Smooth muscle cell of the brain vasculature (primary cell): Measurements from ENCODE around the gene CARMIL1.

Experiments used
- DNase-seq: peaks from one replicate; pipeline ENCODE4 v3.0.0-alpha.2; 2012; ENCODE audit warnings: low read depth, low spot score

The CARMIL1 gene

DNA sequence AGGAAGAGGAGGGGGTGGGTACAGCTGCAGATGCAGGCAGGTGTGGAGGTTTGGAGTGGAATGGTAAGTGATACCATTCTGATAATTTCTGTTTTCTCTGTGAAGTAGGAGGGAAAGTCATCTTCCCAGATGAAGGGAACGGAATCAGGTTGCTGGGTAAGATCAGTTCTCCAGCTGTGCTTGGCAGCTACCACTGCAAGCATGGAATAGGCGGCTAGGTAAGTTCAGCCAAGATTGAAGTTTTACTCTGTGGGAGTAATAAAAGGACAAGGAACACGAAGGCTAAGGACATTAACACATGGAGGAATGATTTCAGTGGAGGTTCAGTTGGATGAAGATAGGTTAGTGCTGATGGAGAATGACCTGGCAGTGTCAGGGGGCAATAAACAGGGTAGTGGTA, 128.3 kb downstream of the CARMIL1 start:
- no peak for DNase-seq

DNA sequence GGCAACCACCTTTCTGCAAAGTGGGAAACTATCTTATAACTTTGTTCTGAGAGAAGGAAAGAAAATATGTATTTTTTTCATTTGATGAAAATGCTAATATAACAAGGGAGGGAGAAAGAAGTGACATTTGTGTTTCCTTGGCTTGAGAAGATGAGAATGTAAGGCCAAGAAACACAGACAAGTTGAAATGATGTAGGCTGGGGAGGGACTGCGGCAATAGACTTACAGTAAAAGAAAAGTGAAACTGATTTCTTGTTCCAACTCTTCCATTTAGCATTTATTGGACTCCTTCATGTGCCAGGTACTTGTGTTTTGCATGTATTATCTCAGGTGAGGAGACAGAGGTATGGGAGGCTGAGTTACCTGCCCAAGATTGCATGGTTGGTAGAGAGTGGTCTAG, 130.9 kb downstream of the CARMIL1 start:
- DNase-seq = no peak

DNA sequence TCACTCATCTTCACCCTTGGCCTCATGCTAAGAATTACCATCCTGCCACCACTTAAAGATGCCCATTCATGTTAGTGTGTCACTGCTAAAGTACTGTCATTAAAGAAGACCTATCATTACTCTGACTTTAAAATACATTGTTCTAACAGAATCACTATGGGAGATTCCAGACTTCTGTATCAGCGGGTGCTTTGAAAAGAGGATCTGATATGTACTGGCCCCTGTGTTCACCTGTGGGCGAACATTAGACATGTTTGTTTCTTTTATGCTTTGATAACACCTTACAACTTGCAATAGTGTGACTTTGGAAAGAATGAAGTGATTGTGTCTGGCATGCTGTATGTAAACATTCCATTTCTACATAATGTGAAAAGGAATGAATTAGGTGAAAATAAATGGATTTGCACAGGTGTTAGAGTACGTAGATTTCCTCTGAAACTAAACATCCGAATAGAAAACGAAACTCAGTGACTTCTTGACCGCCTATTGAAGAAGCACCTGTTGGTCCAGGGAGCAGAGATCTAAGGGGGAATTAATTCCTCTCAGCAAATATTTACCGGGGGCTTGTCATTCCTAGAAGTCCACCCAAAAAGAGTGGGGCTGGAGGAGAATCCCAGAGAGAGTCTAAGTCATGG, 132.3 kb downstream of the CARMIL1 start:
- no peak for DNase-seq

DNA sequence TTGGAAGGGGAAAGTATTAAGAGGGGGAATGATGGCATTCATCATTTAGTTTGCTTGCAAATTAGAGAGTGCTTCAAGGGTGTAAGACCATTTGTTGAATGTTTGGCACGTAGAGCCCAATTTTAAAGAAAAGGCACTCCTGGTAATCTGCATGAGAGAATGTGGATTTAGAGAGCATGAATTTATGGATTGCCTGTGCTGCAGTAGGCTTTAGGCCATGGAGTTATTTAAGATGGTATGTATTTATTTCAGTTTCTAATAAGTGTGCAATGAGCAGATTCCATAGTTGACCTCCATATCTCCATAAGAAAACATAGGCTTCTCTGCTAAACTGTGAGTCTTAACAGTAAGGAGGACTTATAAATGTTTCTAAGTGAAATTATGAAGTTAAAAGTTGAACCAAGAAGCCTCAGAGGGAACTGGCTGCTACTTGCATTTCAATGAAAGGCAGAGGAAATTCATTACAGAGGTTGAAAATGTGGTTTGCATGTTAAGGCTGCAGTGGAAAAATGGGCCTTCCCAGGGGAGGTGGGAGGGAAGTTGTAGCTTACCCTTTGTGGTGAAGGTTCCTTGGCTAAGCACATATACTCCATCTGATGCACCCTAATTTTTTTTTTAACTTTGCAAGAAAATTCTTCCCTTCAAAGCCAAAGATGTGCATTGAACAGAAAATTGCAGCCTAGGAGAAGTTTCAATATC, 134.2 kb downstream of the CARMIL1 start:
- no peak for DNase-seq

DNA sequence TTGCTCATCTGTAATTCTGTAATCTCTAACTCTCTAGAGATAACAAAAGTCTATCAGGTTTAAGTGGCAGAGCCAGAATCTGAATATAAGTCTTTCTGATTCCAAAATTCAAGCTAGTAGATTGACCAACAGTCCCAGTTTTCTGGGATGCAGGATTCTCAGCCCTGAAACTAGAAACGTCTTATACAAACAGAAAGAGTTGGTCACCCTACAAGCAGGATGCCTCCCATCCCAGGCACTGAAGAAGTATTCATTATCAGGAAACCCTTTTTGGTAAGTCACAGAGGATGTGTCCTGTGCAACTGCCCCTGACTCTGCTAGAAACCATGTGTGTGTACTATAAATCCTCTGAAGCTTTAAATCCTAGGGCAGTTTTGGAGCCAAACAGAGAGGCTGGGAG, 135.0 kb downstream of the CARMIL1 start:
- no peak for DNase-seq

DNA sequence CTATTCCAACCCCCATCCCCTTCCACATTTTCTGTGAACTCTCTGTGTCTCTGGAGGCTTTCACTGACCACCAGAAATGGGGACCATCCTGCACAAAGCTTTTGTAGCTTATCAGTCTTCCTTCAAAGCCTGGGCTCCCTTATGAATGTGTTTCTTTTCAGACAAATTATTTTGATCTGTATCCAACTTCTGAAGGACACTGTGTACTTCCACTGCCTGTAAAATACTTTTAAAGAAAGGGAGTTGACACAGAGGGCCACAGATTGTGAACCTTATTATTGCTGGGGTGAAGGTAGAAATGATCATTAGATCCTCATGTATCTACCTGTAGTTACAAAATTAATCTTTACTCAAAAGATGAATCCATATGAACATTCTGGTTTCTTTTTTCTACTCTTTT, 135.6 kb downstream of the CARMIL1 start:
- no peak for DNase-seq

DNA sequence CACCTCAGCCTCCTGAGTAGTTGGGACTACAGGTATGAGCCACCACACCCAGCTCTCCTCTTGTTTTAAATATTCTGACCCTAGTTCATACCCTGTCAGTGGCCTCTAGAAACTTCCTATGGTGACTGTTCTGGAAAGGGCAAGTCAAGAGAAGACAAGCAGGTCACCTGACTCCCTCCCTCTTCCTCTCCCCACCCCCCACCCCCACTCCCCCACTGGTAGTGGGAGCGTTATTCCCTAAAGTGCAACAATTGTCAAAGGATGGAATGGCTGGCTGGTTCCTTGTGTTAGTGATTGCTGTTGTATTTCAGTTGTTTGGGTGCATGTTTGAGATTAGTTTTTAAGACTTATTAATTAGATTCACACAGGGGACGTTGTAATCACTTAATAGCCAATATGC, 136.1 kb downstream of the CARMIL1 start:
- DNase-seq = no peak

DNA sequence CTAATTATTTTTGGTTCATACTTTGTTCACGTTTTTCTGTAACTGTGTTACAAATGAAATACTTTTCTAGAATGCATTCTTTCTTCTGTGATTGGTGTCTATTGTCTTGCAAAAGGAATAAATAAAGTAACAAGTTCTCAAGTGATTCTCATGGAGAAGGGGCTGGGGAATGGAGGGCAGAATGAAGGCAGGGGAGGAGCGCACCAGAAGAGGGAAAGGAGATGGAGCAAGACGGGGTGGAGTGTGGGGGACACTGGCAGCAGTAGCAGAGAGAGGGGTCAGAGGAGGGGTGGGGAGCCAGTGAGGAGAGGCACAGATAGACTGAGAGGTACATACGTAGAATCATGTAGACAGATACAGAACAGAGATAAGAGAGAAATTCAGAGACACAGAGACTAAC, 136.5 kb downstream of the CARMIL1 start:
- DNase-seq = no peak

DNA sequence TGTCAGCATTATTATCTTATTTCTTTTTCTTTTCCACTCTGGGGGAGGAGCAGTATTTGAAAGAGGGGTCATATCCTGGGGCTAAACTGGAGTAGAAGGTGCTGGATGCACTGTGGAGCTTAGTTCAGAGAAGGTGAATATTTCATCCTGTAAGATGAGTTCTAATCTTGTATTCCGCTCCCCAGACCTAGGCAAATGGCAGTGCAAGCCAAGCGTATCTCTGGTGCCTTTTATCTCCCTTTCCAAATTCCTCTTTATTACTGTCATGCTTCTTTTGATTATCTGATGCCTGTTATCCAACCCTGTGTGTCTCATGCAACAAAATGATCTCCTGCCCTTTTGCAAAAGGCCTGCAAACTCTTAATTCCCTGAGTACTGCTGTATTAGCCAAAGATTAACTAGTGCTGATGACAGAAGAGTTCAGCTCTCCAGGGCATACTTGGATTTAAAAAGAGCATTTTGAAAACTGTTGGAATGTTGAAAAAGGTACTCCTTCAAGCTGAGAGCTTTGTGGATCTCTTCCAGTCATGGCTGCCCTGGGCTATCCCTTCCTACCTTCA, 138.0 kb downstream of the CARMIL1 start:
- no peak for DNase-seq

DNA sequence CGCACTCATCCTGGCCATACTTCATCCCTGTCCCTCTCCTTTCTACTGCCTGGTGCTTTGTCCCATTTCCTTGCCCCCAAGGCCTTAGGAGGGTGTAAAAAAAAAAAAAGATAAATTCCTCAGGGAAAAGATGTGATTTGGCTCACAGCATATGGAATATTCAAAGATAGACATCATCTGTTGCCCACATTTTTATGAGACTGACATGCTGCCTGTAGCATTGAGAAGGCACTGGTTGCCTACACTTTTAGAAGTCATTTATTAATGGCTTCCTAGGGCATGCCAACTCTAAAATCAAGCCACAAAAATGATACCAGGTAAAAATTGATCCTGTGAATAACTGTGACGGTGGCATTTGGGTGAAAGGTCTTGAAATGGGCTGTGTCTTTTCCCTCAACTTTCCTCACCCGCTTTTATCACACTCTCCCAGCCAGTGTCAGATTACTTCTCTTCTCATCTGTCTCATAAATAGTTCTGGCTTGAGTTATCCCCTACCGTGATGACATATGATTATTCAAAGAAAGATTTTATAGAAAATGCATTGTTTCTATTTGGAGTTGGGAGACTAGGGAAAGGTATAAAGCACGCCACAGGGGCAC, 139.4 kb downstream of the CARMIL1 start:
- no peak for DNase-seq

DNA sequence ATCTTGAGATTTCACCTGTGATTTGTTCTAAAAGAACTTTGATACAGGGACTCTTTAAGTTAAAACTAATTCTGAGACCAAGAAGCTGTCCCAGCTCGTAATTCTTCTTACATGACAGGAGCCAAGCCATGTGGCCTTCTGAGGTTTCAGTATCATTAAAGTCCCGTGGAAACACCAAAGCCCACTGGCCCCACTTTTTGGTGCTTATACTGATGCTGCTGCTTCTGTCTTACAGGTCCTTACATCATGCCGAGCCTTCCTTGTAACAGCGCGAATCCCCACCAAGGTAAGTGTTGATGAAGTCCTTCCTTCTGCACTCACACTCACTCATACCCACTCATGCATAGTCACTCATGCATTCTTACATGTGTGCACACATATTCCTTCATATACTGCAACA, 140.7 kb downstream of the CARMIL1 start:
- no peak for DNase-seq

DNA sequence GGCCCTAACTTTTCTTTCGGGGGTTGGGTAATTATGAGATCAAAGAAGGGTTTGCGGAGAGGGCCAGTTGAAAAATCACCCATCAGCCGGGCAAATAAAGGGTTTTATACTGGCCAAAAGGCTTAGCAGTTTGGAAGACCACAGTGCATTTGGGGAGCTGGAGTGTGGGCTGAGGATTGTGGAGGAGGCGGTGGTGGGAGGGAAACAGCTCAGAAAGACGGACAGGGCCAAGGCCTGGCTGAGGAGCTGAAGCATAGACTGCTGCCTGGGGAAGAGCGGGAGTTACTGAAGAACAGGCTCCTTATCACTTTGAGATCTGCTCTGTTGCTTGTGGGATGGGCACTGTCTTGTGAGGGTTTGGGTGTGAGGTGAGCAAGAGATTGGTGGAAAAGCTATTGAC, 144.2 kb downstream of the CARMIL1 start:
- DNase-seq = no peak

DNA sequence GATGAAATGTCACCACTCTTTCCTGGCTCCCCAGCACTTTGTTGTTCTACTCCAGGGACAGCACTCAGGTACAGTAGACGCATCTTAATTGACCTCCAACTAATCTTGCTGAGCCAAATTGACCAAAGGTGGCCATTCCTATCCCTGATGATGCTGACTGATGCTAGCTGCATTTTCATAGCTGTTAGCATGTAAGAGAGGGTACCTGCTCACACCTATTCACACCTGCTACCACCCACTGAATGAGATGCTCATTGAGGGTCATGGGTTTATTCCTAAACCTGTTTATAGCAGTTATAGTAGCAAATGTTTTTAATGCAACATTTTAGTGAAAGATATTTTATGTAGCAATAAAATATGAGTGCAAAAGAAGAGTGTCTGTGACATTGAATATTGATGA, 145.1 kb downstream of the CARMIL1 start:
- no peak for DNase-seq

DNA sequence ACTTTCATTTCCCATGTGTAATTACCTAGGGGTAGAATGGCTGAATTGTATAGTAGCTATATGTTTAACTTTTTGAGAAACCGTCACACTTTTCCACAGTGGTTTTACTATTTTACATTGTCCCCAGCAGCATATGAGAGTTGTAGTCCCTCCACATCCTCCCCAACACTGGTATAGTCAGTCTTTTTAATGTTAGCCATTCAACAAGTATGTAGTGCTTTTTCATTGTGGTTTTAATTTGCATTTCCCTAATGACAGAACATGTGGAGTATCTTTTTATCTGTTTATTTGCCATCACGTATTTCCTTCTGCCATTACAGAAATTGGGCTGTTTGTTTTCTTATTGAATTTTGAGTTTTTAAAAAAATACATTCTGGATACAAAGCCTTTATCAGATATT, 148.4 kb downstream of the CARMIL1 start:
- DNase-seq = no peak

DNA sequence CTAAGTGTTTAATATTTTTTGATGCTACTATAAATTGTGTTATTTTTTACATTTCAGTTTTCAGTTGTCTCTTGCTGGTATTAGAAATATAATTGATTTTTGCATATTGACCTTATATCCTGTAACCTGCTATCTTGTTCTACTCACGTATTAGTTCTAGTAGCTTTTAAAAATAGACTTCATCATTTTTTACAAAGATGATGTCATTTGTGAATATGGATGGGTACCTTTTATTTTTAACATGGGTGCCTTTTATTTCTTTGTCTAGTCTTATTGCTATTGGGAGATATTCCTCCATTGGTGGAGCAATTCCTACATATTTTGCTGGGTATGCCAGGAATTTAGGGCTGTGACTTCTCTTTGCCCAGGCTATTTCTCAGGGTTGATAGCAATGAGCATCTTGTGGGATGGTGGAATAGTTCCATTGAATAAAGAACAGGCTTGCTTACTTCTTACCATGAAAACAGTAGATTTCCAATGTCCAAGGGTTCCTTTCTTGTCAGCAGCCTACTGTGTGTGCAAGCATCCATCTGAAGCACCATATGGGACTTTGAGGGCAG, 149.7 kb downstream of the CARMIL1 start:
- no peak for DNase-seq

DNA sequence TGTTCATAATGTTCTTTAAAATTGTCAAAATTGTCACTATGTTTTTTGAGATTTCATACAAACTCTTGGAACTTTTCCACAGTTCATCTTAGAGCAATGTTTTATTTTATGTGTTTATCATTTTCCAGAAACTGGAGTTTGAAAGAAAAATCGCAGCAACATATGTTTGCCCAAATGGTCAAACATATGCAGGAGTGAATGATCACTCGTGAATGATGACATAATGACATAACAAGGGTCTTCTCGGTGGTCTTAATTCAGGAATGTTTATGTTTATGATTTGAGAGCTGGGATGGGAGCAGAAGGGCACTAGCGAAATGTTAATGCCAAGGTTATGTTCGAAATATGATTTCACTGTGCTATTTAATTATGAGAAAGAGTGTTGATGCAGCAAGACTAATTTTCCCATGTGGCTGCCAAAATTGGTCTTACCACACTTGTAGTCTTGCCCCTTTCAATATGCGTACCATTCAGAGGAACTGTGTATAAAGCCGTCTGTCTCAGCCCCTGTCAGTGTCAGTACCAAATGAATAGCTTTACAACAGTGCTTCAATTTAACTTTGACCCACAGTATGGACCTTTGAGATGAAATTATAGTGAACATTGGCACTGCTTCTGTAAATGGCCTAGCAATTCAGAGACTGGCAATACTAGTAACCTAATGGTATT, 152.3 kb downstream of the CARMIL1 start:
- DNase-seq = no peak

DNA sequence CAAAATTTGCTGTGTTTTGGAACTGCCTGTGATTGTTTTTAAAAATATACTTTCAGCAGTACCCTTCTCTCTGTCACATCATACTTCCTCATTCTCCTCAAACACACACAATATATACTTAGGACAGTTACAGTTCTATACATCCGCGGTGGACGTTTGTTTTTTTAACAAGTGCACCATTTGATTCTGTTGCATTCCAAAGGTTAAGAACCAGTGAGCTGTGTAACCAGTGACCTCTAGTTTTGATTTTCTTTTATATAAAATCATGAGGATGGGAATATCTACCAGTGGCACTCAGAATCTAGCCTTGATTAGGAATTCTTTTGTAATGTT, 152.8 kb downstream of the CARMIL1 start:
- no peak for DNase-seq

DNA sequence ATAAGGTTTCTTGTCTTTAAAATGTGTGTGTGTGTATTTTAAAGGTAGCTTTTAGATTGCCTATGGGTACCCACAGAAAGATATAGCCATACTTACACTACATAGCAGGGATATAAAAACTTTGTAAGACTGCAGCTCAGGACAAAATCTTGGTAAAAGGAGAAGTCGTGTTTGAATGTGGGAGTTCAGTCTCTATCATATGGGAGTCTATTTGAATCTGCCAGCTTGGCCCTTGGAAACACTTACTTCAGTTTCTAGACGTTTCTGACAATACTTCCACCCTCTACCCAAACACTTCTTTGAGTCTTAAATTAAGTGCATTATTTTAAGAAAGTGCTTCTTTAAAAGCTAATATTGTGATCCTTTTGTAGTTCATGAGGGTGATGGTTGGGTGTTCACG, 155.7 kb downstream of the CARMIL1 start:
- DNase-seq = no peak

DNA sequence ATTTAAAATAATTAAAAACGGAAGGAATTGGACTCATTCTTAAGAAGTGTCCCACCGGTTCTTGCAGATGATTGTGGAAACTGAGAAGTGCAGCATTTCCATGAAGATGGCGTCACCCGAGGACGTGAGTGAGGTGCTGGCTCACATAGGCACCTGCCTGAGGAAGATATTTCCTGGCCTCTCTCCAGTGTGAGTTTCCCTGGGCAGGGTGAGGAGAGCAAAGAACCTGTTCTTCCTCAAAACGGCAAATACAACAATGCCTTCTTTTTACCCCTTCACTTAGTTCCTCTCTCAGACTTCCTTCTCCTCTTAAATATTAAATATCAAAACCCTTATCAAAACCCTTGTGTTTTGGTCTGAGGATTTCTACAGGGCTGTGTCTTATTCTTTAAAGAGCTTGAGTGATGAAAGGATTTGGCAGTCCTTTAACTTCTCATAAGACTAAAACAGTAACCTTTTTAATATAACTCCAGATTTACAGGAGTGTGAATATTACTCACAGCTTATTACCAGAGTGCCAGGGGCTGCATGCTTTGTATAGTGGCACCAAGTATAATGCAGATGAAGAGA, 156.3 kb downstream of the CARMIL1 start:
- DNase-seq = no peak

DNA sequence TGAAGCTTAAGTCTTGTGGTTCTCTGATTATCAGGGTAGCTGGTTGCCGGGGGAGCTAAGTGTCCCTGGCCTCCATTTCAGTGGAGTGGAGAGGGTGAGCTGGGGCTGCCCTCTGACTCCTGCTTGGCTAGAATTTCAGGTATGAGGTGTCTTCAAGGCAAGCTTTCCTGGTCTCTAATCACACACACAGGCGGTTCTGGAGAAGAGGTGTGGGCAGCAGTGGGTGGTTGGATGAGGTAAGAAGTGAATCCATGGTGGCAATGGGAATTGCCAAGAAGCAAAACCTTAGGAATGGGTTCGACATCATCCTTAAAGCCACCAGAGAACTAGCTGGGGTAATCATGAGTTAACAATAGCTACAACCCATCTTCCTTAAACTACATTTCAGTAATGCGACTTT, 157.6 kb downstream of the CARMIL1 start:
- DNase-seq = no peak

DNA sequence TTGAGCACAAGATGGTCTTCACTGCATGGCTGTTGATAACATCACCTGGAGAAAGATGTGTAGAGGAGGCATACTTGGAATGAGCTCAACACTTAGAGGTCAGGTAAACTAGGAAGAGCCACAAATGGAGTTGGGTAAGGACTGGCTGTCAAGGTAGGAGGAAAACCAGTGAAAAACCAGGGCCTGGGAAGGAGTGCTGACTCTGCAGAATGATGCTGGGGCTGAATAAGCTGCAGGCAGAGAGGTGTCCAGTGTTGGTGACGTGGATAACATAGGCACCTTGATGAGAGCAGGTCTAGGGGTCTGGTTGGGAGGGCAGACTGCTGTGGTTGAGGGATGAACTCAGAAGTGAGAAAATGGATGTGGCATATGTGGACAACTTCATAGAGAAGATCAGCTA, 160.2 kb downstream of the CARMIL1 start:
- no peak for DNase-seq

DNA sequence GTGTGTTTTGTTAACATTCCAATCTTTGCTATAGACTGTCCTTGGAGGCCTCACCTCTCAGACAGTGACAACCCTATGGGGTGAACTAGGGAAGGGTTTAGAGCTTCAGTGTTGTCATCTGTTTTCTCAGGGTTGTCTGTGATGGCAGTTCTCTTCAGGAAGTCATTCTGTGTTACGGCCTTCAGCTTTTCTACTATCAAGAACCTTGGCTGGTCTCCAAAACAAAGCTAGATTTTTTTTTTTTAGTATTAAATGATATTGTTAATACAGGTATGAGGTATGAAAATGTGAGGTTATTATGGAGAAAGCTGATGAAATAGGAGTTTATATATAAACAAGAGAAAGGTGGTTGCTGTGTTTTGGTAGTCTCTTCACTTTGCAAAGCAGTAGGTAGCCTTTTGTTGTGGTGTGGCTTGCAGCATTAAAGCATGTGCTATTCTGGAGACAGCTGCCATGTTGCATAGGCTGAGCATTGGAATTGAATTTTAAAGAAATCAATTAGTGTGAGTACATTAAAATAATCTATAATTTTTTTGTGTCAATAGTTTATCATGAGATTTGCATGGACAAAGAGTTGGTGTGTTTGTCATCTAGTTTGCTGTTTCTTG, 162.6 kb downstream of the CARMIL1 start:
- no peak for DNase-seq
